Glutamatergic neuron (in vitro differentiated cells): ENCODE results near the gene LRRC52. TPM values are rescaled to one million over a fixed set of nuclear protein-coding genes. Genes with fewer than 3 reads are reported as not detected.

ENCODE experiments used
- DNase-seq: peaks from one replicate; pipeline ENCODE4 v3.0.0; 2022
- H3K27ac Mint-ChIP-seq: one replicate; pipeline ENCODE4 v1.8.0; 2020; ENCODE audit warnings: mild to moderate bottlenecking, mixed read lengths, inconsistent platforms; ENCODE audit not compliant: unreplicated experiment
- H3K27me3 Mint-ChIP-seq: one replicate; pipeline ENCODE4 v1.8.0; 2020; ENCODE audit warnings: mild to moderate bottlenecking, moderate library complexity, mixed read lengths, inconsistent platforms; ENCODE audit not compliant: unreplicated experiment
- H3K36me3 Mint-ChIP-seq: one replicate; pipeline ENCODE4 v1.8.0; 2020; ENCODE audit warnings: mild to moderate bottlenecking, mixed read lengths, inconsistent platforms; ENCODE audit not compliant: unreplicated experiment
- H3K4me1 Mint-ChIP-seq: one replicate; pipeline ENCODE4 v1.8.0; 2020; ENCODE audit warnings: mild to moderate bottlenecking, low read depth, mixed read lengths, inconsistent platforms; ENCODE audit not compliant: unreplicated experiment
- H3K4me3 Mint-ChIP-seq: one replicate; pipeline ENCODE4 v1.8.0; 2020; ENCODE audit warnings: mild to moderate bottlenecking, mixed read lengths, inconsistent platforms; ENCODE audit not compliant: unreplicated experiment
- H3K9me3 Mint-ChIP-seq: one replicate; pipeline ENCODE4 v1.8.0; 2020; ENCODE audit warnings: mild to moderate bottlenecking, moderate library complexity, mixed read lengths, inconsistent platforms; ENCODE audit not compliant: unreplicated experiment
- CTCF ChIP-seq: fragments of 200-600 bp; sonication (generic); IDR thresholded peaks from one replicate; pipeline ENCODE4 v1.5.0; 2021; ENCODE audit not compliant: partially characterized antibody, unreplicated experiment
- long read RNA-seq: library from polyadenylated mRNA; unstranded; transcript quantifications from one replicate; pipeline ENCODE4 v2.0.0, GENCODE V29; 2020; ENCODE audit not compliant: unreplicated experiment
- total RNA-seq: library from RNA; stranded (reverse); fragmentation: NEBNext Ultra II Directional; extraction: Animal tissue kit (Norgen Biotek cat#: 25700); gene quantifications from one replicate; pipeline ENCODE4 v1.2.1, GENCODE V29; 2021; ENCODE audit not compliant: unreplicated experiment

The LRRC52 gene
- not detected for total RNA-seq
- long read RNA-seq = 0 reads

- Mint-ChIP-seq H3K36me3 (no peaks in the 10 kb centered on the region), H3K9me3 (peaks cover 3% of the 10 kb centered on the region), H3K4me1 (peaks cover 14% of the 10 kb centered on the region), H3K4me3 (peak within 1 kb of the TSS; percentile 18), H3K27me3 (peaks cover 4% of the 10 kb centered on the region), H3K27ac (no peak within 1 kb of the TSS)
- no peak for DNase-seq
- TF ChIP-seq CTCF = no peak
Measured at GRCh38 chr1:165543532-165544438, at the start of gene LRRC52. Gene LRRC52 (plus strand): TSS chr1:165544000. CDS start chr1:165544297, 297 bp downstream.

GRCh38 chr1:165494949-165495857 lies 48.6 kb upstream of the LRRC52 start:
- H3K4me3 Mint-ChIP-seq = peak overlapping the region; percentile 1
- H3K27ac Mint-ChIP-seq = no peak overlapping the region
- H3K36me3 Mint-ChIP-seq = no peaks in the 10 kb centered on the region

GRCh38 chr1:165495858-165496205 lies 48.0 kb upstream of the LRRC52 start:
- no peaks in the 10 kb centered on the region for H3K36me3 Mint-ChIP-seq
- H3K27me3 Mint-ChIP-seq = no peaks in the 10 kb centered on the region
- H3K9me3 Mint-ChIP-seq = no peaks in the 10 kb centered on the region
- H3K4me3 Mint-ChIP-seq = no peak overlapping the region
- peaks cover 10% of the 10 kb centered on the region for H3K4me1 Mint-ChIP-seq
- TF ChIP-seq CTCF = no peak
- no peak for DNase-seq
- H3K27ac Mint-ChIP-seq = no peak overlapping the region

More at GRCh38 chr1:165494949-165495857, 48.6 kb upstream of the LRRC52 start:
- no peak for DNase-seq
- no peaks in the 10 kb centered on the region for H3K9me3 Mint-ChIP-seq
- H3K27me3 Mint-ChIP-seq = no peaks in the 10 kb centered on the region
- no peak for TF ChIP-seq CTCF
- peaks cover 10% of the 10 kb centered on the region for H3K4me1 Mint-ChIP-seq

GRCh38 chr1:165496501-165496900 lies 47.3 kb upstream of the LRRC52 start:
- H3K27me3 Mint-ChIP-seq = no peaks in the 10 kb centered on the region
- no peak overlapping the region for H3K27ac Mint-ChIP-seq
- no peak overlapping the region for H3K4me3 Mint-ChIP-seq
- H3K36me3 Mint-ChIP-seq = no peaks in the 10 kb centered on the region
- peaks cover 10% of the 10 kb centered on the region for H3K4me1 Mint-ChIP-seq
- no peaks in the 10 kb centered on the region for H3K9me3 Mint-ChIP-seq
- no peak for DNase-seq
- TF ChIP-seq CTCF = no peak
